ENCODE results near the gene PDE6D. TPM values are rescaled to one million over a fixed set of nuclear protein-coding genes. Genes with fewer than 3 reads are reported as not detected.

PDE6D gene
- total RNA-seq, 4 donors from 2014 or later: 11.7 to 22.6 (median 17.6) TPM

DNA sequence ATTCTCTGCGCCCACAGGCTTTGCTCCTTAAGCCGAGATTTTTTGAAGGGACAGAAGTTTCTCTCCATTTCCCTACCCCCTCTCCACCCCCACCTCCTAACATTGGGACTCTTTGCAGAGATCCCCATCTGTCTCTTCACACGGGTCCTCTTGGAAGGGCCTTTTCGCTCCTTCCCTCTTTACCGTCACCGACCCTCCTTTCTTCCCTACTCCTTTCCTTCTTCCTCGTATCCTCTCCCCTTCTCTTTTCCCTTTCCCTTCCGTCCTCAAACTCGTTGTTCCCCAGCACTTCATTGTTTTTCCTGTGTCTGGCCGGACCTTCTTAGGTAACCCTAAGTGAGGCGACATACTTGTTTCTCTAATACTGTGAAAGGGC, 5.8 kb upstream of the PDE6D start:
- Histone ChIP-seq H3K4me3 (peak overlapping the region; percentile 71 to 100 (median 90)), H3K4me1 (peaks cover 40 to 52% of the 10 kb centered on the region in 2 donors), H3K36me3 (peaks cover 0 to 12% of the 10 kb centered on the region in 2 donors), H3K27me3 (no peaks in the 10 kb centered on the region), H3K27ac (peak overlapping the region; percentile 52 to 91 (median 81)), H3K9me3 (no peaks in the 10 kb centered on the region)
- ATAC-seq (no peak), DNase-seq (no peak)
- intact Hi-C loops (cut with DNase I; ENCODE audit: low total_unique reads): loop anchor here (2.0 to 10.0 kb wide), 2 partner anchors 174 to 1468 kb away; partner anchors contain the start of genes ATG16L1 and DIS3L2
- TF ChIP-seq POLR2A (IDR thresholded peaks at IDR 0.05): no peak
- TF ChIP-seq CTCF (IDR thresholded peaks at IDR 0.05 in 4 of 5, conservative IDR thresholded peaks at IDR 0.05 in 1 of 5): no peak
- in situ Hi-C loops (cut with MboI; ENCODE audit: low sequenced_read_pairs in 4 of 4): loop anchor here in 1 of 4 donors (10.0 kb wide), 1 partner anchor 322 kb away; the partner anchor contains the start of gene NCL

DNA sequence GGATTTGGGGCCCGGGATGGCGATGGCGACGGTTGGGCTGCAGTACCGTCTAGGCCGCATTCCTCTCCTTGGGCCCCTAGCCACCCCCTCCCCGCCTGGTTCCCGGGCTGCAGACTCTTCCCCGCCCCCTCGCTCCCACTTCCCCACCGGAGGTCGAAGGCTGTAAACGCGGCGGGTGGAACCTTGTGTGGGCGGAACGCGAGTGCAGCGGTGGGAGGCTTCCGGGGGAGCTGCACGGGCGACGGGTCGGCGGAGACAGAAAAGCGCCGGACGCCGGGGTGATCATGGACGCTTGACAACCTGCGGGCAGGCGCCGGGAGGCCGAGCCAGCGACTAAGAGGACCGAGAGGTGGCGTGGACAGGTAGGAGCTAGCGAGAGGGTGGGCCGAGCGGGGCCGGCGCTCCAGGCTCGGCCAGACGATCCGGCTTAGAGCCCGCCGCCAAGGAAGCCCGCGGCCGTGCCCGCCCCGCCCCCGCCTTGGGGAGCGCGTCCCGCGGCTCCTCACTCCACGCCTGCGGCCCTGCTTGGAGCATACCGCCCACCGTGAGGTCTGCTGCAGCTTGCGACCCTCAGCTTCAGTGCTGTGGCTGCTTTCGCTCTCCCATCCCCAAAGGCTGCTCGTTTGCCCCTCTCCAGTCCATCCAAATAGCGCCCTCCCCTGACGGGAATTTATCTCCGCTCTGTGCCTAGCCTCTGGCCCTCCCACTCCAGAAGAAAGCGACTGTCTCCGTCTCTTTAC, 5.3 kb upstream of the PDE6D start, which contains the start of gene COPS7B:
Gene COPS7B (plus strand): TSS at position 269 of the 740 bp plus-strand sequence. CDS start 2,126 bp downstream, outside the sequence.
- peaks cover 0 to 8% of the 10 kb centered on the region in 2 donors for H3K36me3 ChIP-seq
- no peaks in the 10 kb centered on the region for H3K9me3 ChIP-seq
- H3K4me3 ChIP-seq: peak within 1 kb of the TSS; percentile 71 to 100 (median 90)
- ATAC-seq (peak; percentile 75 to 81), DNase-seq (peak; percentile 58 to 63)
- intact Hi-C loops (cut with DNase I; ENCODE audit: low total_unique reads) (loop anchor here (2.0 to 10.0 kb wide), 2 partner anchors 174 to 1468 kb away; partner anchors contain the start of genes ATG16L1 and DIS3L2), in situ Hi-C loops (cut with MboI; ENCODE audit: low sequenced_read_pairs in 4 of 4) (loop anchor here in 1 of 4 donors (10.0 kb wide), 1 partner anchor 322 kb away; the partner anchor contains the start of gene NCL)
- no peaks in the 10 kb centered on the region for H3K27me3 ChIP-seq
- peaks cover 40 to 53% of the 10 kb centered on the region in 2 donors for H3K4me1 ChIP-seq
- TF ChIP-seq POLR2A (IDR thresholded peaks at IDR 0.05) (no peak), CTCF (IDR thresholded peaks at IDR 0.05 in 4 of 5, conservative IDR thresholded peaks at IDR 0.05 in 1 of 5) (peak; percentile 6 to 46 (median 23))
- peak within 1 kb of the TSS; percentile 52 to 91 (median 81) for H3K27ac ChIP-seq

DNA sequence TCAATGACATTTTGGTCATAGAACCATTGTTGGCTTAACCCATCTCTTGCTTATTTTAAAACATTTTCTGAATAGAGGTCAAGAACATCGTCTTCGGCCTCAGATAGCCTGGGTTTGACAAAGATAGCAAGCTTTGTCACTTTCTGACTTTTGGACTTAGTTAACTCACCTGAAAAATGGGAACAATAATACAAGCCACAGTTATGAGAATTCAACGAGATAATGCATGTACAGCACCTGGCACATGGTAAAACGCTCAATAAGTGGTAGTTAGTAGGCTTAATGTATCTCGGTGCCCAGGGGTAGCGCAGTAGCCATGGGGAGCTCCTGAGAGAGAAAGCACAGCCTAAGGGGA, 4.7 kb upstream of the PDE6D start:
- Histone ChIP-seq H3K9me3 (no peaks in the 10 kb centered on the region), H3K36me3 (peaks cover 0 to 8% of the 10 kb centered on the region in 2 donors), H3K27ac (peak overlapping the region; percentile 52 to 91 (median 81)), H3K4me3 (peak overlapping the region; percentile 71 to 100 (median 90)), H3K4me1 (peaks cover 40 to 53% of the 10 kb centered on the region in 2 donors), H3K27me3 (no peaks in the 10 kb centered on the region)
- no peak for DNase-seq
- TF ChIP-seq CTCF (IDR thresholded peaks at IDR 0.05 in 4 of 5, conservative IDR thresholded peaks at IDR 0.05 in 1 of 5) (no peak), POLR2A (IDR thresholded peaks at IDR 0.05) (no peak)
- in situ Hi-C loops (cut with MboI; ENCODE audit: low sequenced_read_pairs in 4 of 4): loop anchor here in 1 of 4 donors (10.0 kb wide), 1 partner anchor 321 kb away; the partner anchor contains the start of gene NCL
- ATAC-seq: no peak
- intact Hi-C loops (cut with DNase I; ENCODE audit: low total_unique reads): loop anchor here (2.0 to 10.0 kb wide), 2 partner anchors 175 to 1469 kb away; partner anchors contain the start of genes ATG16L1 and DIS3L2

DNA sequence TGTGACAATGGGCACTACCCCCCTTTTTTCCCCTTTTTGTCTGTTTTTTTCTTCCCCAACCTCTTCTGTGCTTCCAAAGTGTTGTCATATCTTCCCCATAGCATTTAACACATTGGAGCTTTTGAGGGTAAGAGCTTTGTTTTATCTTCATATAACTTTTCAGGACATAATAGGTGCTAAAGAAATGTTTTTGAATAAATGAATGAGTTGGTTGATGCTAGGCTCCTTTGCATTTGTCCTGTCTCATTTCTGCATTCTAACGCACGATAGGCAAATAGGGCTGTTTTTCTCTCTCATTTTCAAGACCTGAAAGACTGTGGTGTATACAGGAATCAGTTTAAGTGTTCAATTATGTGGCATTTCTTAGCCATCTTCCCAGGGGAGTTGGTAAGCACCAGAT, 4.3 kb upstream of the PDE6D start:
- Histone ChIP-seq H3K4me1 (peaks cover 40 to 57% of the 10 kb centered on the region in 2 donors), H3K36me3 (peaks cover 0 to 8% of the 10 kb centered on the region in 2 donors), H3K27me3 (no peaks in the 10 kb centered on the region), H3K4me3 (peak overlapping the region in 3 of 4 donors; percentile 71 to 91 (median 90)), H3K9me3 (no peaks in the 10 kb centered on the region), H3K27ac (peak overlapping the region in 2 of 4 donors; percentile 86 to 91)
- DNase-seq: no peak
- intact Hi-C loops (cut with DNase I; ENCODE audit: low total_unique reads) (loop anchor here (10.0 kb wide), 1 partner anchor 1469 kb away; the partner anchor contains the start of gene ATG16L1), in situ Hi-C loops (cut with MboI; ENCODE audit: low sequenced_read_pairs in 4 of 4) (loop anchor here in 1 of 4 donors (10.0 kb wide), 1 partner anchor 321 kb away; the partner anchor contains the start of gene NCL)
- no peak for ATAC-seq
- TF ChIP-seq POLR2A (IDR thresholded peaks at IDR 0.05) (no peak), CTCF (IDR thresholded peaks at IDR 0.05 in 4 of 5, conservative IDR thresholded peaks at IDR 0.05 in 1 of 5) (no peak)

Data from gastrocnemius medialis (tissue), 4 donors.